AG04449 (cell line): Measurements from ENCODE around the gene TYW1.
"Not testable (repeated sequence)": the region's sequence is repeated elsewhere in the genome, so short reads cannot be mapped to it uniquely, and the experiment has no call there.

Source experiments
- CTCF ChIA-PET: fragments of 350-600 bp; formaldehyde crosslinking; extraction: SDS; loops from one replicate; lab custom pipeline; 2021; ENCODE audit warnings: antibody characterized with exemption; lab: Yijun Ruan, JAX
- POLR2A ChIA-PET: fragments of 400-600, 350-600 bp; formaldehyde crosslinking; extraction: SDS; loops from one replicate; lab custom pipeline; 2020; ENCODE audit warnings: antibody characterized with exemption, inconsistent platforms; lab: Yijun Ruan, JAX
- DNase-seq: peaks from one replicate; pipeline ENCODE4 v3.0.0-alpha.2; 2010; ENCODE audit warnings: low read depth, low spot score
- H3K4me3 ChIP-seq: 2 replicates; pipeline ENCODE4 v1.5.1; 2011; ENCODE audit warnings: low read depth, mild to moderate bottlenecking, control low read depth, low read length
- TF ChIP-seq, protein P1 (sequence below): IDR thresholded peaks from one replicate; pipeline ENCODE4 v1.5.1; 2011; ENCODE audit warnings: mild to moderate bottlenecking, moderate library complexity, low read length, control low read depth, inconsistent platforms; ENCODE audit not compliant: insufficient read depth; ENCODE audit errors: missing control alignments

Gene TYW1

DNA sequence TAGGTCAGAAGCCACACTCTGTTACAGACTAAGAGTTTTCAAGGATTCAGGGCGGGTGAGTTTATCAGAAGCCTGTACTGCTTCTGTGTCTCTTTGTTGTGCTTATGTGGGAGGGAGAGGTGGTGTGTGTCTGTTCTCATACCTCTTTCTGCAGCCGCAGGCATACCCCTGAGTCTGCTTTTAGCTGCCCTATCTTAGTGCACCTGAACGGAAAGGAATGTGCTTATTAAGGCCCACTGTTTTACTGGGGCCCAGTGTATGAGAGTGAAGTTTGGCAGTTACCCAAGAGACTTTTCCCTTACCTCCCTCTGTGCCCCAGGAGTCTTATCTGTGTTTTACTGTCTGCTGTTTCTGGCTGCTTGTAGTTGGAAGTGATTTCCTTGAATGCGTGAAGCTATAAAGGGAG is 104.3 kb downstream of the TYW1 start:
- POLR2A ChIA-PET, result interaction anchor here (0.6 kb wide), 1 partner anchor 58 kb away, joined by 3 read pairs; no protein-coding TSS in a partner anchor
- CTCF ChIA-PET, result interaction anchor here (0.7 kb wide), 1 partner anchor 29 kb away, joined by 3 read pairs; no protein-coding TSS in a partner anchor
- DNase-seq, result no peak

DNA sequence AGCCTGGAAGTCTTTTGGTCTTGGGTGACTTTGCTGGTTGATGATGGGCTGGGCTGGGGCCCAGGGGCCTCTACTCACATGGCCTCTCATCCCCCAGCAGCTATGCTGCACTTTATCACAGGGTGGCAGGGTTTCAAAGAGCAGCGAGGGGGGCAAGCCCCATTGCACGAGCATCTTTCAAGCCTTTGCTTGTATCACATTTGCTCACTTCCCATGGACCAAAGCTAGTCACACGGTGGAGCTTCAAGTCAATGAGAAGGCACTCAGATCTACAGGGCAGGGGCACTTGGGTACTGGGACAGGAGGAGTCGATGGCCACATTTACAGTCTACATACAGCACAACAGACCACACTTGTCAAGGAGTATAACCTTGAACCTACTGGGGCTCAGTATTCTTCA is 108.3 kb downstream of the TYW1 start:
- CTCF ChIA-PET, POLR2A ChIA-PET, DNase-seq, H3K4me3 ChIP-seq: not testable (repeated sequence)

More for the DNA sequence above, 104.3 kb downstream of the TYW1 start:
- TF ChIP-seq, protein P1, sequence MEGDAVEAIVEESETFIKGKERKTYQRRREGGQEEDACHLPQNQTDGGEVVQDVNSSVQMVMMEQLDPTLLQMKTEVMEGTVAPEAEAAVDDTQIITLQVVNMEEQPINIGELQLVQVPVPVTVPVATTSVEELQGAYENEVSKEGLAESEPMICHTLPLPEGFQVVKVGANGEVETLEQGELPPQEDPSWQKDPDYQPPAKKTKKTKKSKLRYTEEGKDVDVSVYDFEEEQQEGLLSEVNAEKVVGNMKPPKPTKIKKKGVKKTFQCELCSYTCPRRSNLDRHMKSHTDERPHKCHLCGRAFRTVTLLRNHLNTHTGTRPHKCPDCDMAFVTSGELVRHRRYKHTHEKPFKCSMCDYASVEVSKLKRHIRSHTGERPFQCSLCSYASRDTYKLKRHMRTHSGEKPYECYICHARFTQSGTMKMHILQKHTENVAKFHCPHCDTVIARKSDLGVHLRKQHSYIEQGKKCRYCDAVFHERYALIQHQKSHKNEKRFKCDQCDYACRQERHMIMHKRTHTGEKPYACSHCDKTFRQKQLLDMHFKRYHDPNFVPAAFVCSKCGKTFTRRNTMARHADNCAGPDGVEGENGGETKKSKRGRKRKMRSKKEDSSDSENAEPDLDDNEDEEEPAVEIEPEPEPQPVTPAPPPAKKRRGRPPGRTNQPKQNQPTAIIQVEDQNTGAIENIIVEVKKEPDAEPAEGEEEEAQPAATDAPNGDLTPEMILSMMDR, result no peak
- no peak overlapping the region for H3K4me3 ChIP-seq

DNA sequence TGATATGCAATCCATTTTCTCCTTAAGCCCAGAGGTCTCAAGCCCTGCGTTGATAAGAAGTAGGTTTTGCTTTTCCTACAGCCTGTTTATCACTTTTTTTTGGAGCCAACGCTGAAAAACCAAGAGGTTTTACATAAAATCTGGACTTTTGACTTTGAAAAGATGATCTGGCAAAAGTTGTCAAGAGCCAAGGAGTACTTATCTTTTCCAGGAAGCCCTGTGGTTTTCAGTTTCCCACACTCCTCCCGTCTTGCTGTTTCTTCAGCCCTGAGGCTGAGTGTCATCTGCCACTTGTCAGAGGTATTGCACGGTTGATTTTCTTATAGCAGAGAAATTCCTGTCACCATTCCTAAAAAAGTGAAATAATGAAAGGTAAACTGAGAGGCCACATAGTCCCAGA is 108.7 kb downstream of the TYW1 start:
- ChIA-PET CTCF (no interaction called here), POLR2A (no interaction called here)
- DNase-seq, result peak; percentile 0
- H3K4me3 ChIP-seq, result no peak overlapping the region
- TF ChIP-seq, protein P1, result no peak

DNA sequence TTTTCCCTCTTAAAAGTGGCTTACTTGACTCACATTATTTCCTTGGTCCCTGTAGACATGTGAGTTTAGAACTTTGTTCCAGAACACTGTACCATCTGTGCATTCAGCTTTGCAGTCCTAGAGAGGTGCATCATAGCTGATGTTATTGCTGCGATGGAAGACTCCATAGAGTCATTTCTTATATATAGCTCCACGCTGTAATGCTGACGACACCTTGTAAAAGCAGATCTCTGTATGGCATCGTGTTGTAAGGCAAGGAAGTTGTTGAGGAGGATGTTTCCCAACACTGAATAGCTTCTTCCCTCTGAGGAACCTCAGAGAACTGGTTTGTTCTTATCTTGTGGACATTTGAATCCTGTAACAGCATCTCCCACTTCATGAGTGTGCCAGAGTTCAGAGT is 109.6 kb downstream of the TYW1 start:
- CTCF ChIA-PET, H3K4me3 ChIP-seq, DNase-seq, POLR2A ChIA-PET: not testable (repeated sequence)

DNA sequence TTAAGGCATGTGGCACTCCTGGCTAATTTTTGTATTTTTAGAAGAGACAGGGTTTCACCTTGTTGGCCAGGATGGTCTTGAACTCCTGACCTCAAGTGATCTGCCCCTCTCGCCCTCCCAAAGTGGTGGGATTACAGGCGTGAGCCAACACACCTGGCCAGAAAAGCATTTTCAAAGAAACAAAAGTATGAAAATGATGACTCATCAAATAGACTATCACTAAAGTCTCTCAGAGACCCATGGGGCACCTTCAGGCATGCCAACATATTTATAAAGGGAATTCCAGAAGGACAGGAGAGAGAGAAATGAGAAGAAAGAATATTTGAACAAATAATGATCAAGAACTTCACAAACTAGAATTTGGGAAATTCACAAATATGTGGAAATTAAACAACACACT is 114.7 kb downstream of the TYW1 start:
- H3K4me3 ChIP-seq, DNase-seq, CTCF ChIA-PET, POLR2A ChIA-PET: not testable (repeated sequence)

DNA sequence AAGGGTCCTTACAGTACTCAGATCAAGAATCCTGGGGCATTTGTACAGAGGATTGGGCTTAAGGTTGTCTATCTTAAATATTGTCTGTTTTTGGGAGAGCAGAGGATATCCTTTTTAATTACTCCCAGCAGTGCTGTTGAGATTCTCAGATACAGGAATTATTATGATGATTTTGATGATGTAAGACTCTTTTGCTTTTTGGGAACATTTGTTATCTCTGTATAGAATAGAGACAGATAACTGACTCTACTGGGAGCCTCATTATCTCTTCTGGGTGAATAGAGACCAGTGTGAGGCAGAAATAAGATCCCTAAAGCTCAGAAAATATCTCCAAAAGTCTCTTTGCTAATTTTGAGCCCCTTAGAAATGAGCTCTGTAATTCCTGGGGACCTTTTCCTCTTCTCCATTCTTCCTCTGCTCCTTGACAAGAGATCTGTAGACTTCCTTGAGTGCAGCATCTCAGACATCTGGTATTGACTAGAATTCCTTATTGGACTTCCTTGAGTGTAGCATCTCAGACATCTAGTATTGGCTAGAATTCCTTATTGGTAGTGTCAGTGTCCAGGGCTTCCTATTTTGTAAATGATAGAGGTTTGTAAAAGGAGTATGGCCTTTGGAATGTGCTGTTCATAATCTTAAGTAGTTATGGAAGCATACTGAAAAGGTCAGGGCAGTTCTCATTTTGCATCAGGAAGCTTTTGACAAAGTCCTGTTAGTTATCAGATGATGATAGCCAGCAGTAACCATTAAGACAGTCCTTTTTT is 118.0 kb downstream of the TYW1 start:
- CTCF ChIA-PET, DNase-seq, H3K4me3 ChIP-seq, POLR2A ChIA-PET: not testable (repeated sequence)

DNA sequence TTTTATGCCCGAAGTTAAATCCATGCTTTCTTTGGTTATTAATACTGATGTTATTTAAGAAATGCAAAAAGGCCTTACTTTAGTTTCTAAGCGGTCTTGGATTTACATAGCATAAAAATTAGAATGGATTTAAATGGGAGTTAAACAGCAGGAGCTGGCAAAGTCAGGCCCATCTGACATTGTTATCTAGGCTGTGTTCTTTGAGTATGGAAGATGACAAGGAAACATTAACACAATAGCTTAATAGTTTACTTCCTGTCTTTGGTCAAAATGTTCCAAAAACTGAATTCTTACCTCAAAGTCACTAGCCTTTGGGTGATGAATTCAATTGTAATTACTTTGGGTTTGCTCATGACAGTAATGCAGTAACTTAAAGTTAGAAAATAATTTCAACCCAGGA is 123.9 kb downstream of the TYW1 start:
- H3K4me3 ChIP-seq, DNase-seq, CTCF ChIA-PET, POLR2A ChIA-PET: not testable (repeated sequence)

DNA sequence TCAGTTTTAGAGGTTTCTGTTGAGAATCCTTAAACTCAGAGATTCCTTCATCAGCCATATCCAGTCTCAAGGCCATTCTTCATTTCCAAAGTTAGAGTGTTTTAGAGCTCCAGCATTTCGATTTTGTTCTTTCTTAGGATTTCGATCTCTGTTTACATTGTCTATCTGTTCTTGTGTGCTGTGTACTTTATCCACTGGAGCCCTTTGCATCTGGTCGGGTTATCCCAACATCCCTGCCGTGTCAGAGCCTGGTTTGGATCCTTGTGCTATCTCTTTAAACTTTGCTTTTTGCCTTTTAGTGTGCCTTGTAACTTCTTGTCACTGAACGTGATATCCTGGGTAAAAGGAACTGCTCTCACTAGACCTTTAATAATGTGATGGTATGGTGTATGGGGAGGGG is 131.6 kb downstream of the TYW1 start:
- H3K4me3 ChIP-seq, CTCF ChIA-PET, POLR2A ChIA-PET, DNase-seq: not testable (repeated sequence)

DNA sequence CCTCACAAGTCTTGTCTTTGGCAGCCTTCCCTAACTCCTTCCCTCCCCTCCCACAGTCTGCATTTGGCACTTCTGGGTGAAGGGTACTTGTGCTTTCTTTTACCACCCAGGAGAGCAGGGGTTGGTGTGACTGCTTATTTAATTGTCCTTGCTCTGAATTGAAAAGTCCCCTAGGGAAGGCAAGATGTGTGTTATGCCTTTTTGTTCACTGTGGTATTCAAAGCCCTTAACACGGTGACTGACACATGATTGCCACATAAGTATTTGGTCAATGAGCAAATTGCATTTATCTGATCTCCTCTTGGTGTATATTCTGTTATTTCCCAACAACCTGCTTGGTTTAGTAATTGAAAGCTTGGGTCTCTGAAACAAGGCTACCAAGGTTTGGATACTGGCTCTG is 134.1 kb downstream of the TYW1 start:
- DNase-seq, POLR2A ChIA-PET, CTCF ChIA-PET, H3K4me3 ChIP-seq: not testable (repeated sequence)

DNA sequence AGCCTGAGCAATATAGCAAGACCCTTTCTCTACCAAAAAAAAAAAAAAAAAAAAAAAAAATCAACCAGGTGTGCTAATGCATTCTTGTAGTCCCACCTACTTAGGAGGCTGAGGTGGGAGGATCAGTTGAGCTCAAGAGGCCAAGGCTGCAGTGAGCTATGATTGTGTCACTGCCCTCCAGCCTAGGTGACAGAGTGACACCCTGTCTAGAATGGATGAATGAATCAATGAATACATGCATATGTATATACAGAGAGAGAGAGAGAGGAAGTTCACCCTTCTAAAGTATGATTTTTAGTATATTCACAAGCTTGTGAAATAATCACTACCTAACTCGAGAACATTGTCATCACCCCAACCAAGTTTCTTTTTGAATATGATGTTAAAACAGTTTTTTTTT is 138.3 kb downstream of the TYW1 start:
- POLR2A ChIA-PET, CTCF ChIA-PET, H3K4me3 ChIP-seq, DNase-seq: not testable (repeated sequence)

DNA sequence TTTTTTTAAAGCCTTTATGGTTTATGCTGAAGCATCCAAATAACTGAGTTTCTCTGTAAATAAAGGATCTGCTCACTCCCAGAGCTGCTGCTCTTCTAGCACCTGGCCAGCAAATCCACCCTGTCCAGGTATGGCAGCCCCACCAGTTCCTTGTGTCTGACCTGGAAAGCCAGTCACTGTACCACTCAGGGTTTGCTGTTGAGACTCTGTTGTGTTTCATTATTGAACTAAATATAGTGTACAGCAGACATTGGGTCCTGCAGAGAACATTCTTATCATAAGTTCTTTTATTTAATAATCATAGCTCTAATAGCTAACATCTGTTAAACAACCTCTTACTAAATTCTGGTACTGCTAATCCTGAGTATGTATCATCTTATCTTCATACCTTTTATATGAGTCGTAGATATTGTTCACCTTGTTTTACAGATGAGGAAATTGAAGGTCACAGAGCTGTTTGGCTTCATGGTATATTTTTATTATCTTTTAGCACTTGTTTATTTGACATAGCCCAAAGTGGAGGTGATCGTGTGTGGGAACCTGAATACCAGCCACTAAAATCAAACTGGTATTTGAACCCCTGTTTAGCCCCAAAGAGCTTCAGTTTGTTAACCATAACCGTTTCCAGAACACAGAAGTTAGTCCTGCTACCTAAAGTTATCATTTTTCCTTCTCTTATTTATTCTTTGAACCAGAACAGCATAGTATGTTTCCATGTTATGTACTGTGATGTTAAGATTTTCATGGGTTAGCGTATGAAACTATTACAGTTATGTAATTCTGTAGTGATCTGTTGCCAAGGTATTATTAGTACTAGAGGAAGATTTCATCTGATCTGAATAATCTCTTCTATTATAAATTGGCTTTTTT is 139.2 kb downstream of the TYW1 start:
- DNase-seq, CTCF ChIA-PET, H3K4me3 ChIP-seq, POLR2A ChIA-PET: not testable (repeated sequence)

DNA sequence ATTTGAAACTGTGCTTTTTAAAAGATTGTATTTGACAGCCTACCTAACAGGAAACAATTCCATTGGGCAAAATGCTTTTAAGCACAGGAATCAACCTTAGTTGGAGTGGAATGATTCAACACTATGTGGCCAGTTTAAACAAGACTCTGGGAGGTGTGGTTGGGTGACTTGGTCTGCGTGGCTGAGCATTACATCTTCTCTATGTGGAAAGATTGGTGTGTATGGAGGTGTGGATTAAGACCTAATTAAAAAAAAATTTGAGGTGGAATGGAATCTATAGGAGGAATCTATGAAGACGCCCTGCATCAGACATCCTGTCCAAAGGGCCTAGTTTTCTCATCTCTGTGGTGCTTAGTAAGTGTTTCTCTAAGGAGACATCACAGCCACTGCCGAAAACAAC is 140.9 kb downstream of the TYW1 start:
- DNase-seq, POLR2A ChIA-PET, H3K4me3 ChIP-seq, CTCF ChIA-PET: not testable (repeated sequence)

DNA sequence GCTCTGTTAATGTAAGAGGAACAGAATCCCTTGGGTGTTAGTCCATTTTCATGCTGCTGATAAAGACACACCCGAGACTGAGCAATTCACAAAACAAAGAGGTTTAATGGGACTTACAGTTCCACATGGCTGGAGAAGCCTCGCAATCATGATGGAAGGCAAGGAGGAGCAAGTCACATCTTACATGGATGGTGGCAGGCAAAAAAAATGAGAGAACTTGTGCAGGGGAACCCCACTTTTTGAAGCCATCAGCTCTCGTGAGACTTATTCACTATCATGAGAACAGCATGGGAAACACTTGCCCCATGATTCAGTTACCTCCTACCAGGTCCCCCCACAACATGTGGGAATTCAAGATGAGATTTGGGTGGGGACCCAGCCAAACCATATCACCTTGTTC is 143.2 kb downstream of the TYW1 start:
- DNase-seq, POLR2A ChIA-PET, H3K4me3 ChIP-seq, CTCF ChIA-PET: not testable (repeated sequence)

DNA sequence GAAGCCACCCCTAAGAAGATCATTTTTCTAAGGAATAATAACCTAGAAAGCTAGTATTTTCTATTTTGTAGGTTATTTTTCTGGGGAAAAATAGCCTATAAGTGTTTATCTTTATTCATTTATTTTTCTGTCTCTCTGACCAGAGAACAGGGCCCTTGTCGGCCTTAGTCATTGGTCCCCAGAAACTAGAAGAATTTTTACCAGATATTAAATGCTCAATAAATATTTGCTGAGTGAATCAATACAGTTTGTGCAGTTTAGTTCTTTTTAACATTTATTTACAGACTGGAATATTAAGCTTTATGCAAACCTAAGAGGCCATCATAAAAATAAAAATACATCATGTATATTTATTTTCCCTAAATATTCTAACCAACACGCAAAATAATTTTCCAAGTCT is 144.4 kb downstream of the TYW1 start:
- CTCF ChIA-PET, H3K4me3 ChIP-seq, POLR2A ChIA-PET, DNase-seq: not testable (repeated sequence)
